ENCODE measurements around the gene APOBEC3B.
"Not testable (repeated sequence)": the region's sequence is repeated elsewhere in the genome, so short reads cannot be mapped to it uniquely, and the experiment has no call there.

Gene APOBEC3B

GRCh38 chr22:38981992-38982927 lies at the start of gene APOBEC3B:
Gene APOBEC3B (plus strand): TSS chr22:38982347. CDS start chr22:38982454, 107 bp downstream.
- no peak for DNase-seq

- DNase-seq: peak; percentile 82 to 91
Observed at GRCh38 chr22:38935023-38935422, 47.1 kb upstream of the APOBEC3B start.

GRCh38 chr22:38935616-38936015 lies 46.5 kb upstream of the APOBEC3B start:
- no peak for DNase-seq

GRCh38 chr22:38936562-38936961 lies 45.6 kb upstream of the APOBEC3B start:
- DNase-seq: no peak

GRCh38 chr22:38937036-38937435 lies 45.1 kb upstream of the APOBEC3B start:
- no peak for DNase-seq

GRCh38 chr22:38937541-38937940 lies 44.6 kb upstream of the APOBEC3B start:
- no peak for DNase-seq

- DNase-seq: no peak
Observed at GRCh38 chr22:38938221-38938620, 43.9 kb upstream of the APOBEC3B start.

GRCh38 chr22:38938925-38939324 lies 43.2 kb upstream of the APOBEC3B start:
- DNase-seq: no peak

- no peak for DNase-seq
Observed at GRCh38 chr22:38940811-38941384, 41.2 kb upstream of the APOBEC3B start.

- DNase-seq: no peak
Observed at GRCh38 chr22:38941488-38941987, 40.6 kb upstream of the APOBEC3B start.

GRCh38 chr22:38942702-38943101 lies 39.4 kb upstream of the APOBEC3B start:
- no peak for DNase-seq

- DNase-seq: no peak
Observed at GRCh38 chr22:38943201-38943600, 38.9 kb upstream of the APOBEC3B start.

GRCh38 chr22:38943882-38944281 lies 38.3 kb upstream of the APOBEC3B start:
- DNase-seq: no peak

- no peak for DNase-seq
Observed at GRCh38 chr22:38944653-38945052, 37.5 kb upstream of the APOBEC3B start.

GRCh38 chr22:38945706-38946338 lies 36.3 kb upstream of the APOBEC3B start:
- not testable (repeated sequence) for DNase-seq

GRCh38 chr22:38946771-38947170 lies 35.4 kb upstream of the APOBEC3B start:
- no peak for DNase-seq

GRCh38 chr22:38947321-38948140 lies 34.6 kb upstream of the APOBEC3B start:
- no peak for DNase-seq

- no peak for DNase-seq
Observed at GRCh38 chr22:38948181-38948940, 33.8 kb upstream of the APOBEC3B start.

- DNase-seq: no peak
Observed at GRCh38 chr22:38949889-38950405, 32.2 kb upstream of the APOBEC3B start.

GRCh38 chr22:38950527-38951295 lies 31.4 kb upstream of the APOBEC3B start:
- DNase-seq: no peak

- DNase-seq: no peak
Observed at GRCh38 chr22:38951734-38952133, 30.4 kb upstream of the APOBEC3B start.
